GM19452 (cell line): ENCODE data around the gene ACSM2B.
"Not testable (repeated sequence)": the region's sequence is repeated elsewhere in the genome, so short reads cannot be mapped to it uniquely, and the experiment has no call there.

Experiments
- ATAC-seq: cut with Tn5 transposase; IDR thresholded peaks from one replicate; pipeline ENCODE4 v1.9.1; 2021; ENCODE audit not compliant: unreplicated experiment

ACSM2B gene

GRCh38 chr16:20595694-20596093 is 19.5 kb upstream of the ACSM2B start:
- not testable (repeated sequence) for ATAC-seq

GRCh38 chr16:20595068-20595467 is 18.9 kb upstream of the ACSM2B start:
- ATAC-seq = not testable (repeated sequence)

- not testable (repeated sequence) for ATAC-seq
Observed at GRCh38 chr16:20592780-20593179, 16.6 kb upstream of the ACSM2B start.

- not testable (repeated sequence) for ATAC-seq
Observed at GRCh38 chr16:20589486-20589885, 13.3 kb upstream of the ACSM2B start.

- not testable (repeated sequence) for ATAC-seq
Observed at GRCh38 chr16:20587645-20588074, 11.5 kb upstream of the ACSM2B start.

- not testable (repeated sequence) for ATAC-seq
Observed at GRCh38 chr16:20586716-20587115, 10.5 kb upstream of the ACSM2B start.

- ATAC-seq = not testable (repeated sequence)
Observed at GRCh38 chr16:20586112-20586511, 9.9 kb upstream of the ACSM2B start.

GRCh38 chr16:20580487-20581259 is 4.5 kb upstream of the ACSM2B start:
- not testable (repeated sequence) for ATAC-seq

GRCh38 chr16:20578091-20578490 is 1.9 kb upstream of the ACSM2B start:
- ATAC-seq = not testable (repeated sequence)

GRCh38 chr16:20569117-20569651 is 7.0 kb downstream of the ACSM2B start:
- ATAC-seq = not testable (repeated sequence)

- ATAC-seq = no peak
Observed at GRCh38 chr16:20568404-20568803, 7.8 kb downstream of the ACSM2B start.

GRCh38 chr16:20566864-20567263 is 9.3 kb downstream of the ACSM2B start:
- ATAC-seq = no peak

- ATAC-seq = not testable (repeated sequence)
Observed at GRCh38 chr16:20565334-20565733, 10.8 kb downstream of the ACSM2B start.

- ATAC-seq = not testable (repeated sequence)
Observed at GRCh38 chr16:20564218-20564617, 11.9 kb downstream of the ACSM2B start.

GRCh38 chr16:20555628-20556027 is 20.5 kb downstream of the ACSM2B start:
- ATAC-seq = not testable (repeated sequence)

- not testable (repeated sequence) for ATAC-seq
Observed at GRCh38 chr16:20554689-20555088, 21.5 kb downstream of the ACSM2B start.

- not testable (repeated sequence) for ATAC-seq
Observed at GRCh38 chr16:20553493-20553892, 22.7 kb downstream of the ACSM2B start.

- not testable (repeated sequence) for ATAC-seq
Observed at GRCh38 chr16:20546951-20547350, 29.2 kb downstream of the ACSM2B start.

- ATAC-seq = not testable (repeated sequence)
Observed at GRCh38 chr16:20546278-20546853, 29.8 kb downstream of the ACSM2B start.

GRCh38 chr16:20540603-20541316 is 35.4 kb downstream of the ACSM2B start:
- ATAC-seq = not testable (repeated sequence)

GRCh38 chr16:20538687-20539086 is 37.5 kb downstream of the ACSM2B start:
- ATAC-seq = no peak
